Neural cell (in vitro differentiated cells): ENCODE data around the gene R3HDM4. TPM values are rescaled to one million over a fixed set of nuclear protein-coding genes. Genes with fewer than 3 reads are reported as not detected.

ENCODE experiments used
- H2AFZ ChIP-seq: fragments of 200-600, 300-800 bp; sonication (generic), shearing (Covaris generic); 2 replicates; pipeline ENCODE4 v1.6.0; 2014; ENCODE audit warnings: low read depth, mild to moderate bottlenecking, antibody characterized with exemption, low read length, moderate library complexity
- H3F3A ChIP-seq: fragments of 200-600 bp; shearing (Covaris generic); 2 replicates; pipeline ENCODE4 v1.6.1; 2016; ENCODE audit warnings: mild to moderate bottlenecking, moderate library complexity, mixed read lengths, antibody characterized with exemption, low read length; ENCODE audit not compliant: insufficient read depth, poor library complexity, severe bottlenecking
- H3K27ac ChIP-seq: fragments of 200-600, 300-800 bp; sonication (generic), shearing (Covaris generic); 2 replicates; pipeline ENCODE4 v1.5.1; 2014; ENCODE audit warnings: mild to moderate bottlenecking, low read length, moderate library complexity
- H3K27me3 ChIP-seq: fragments of 300-800, 200-600 bp; sonication (generic), shearing (Covaris generic); 2 replicates; pipeline ENCODE4 v1.6.0; 2014; ENCODE audit warnings: mild to moderate bottlenecking, low read depth, low read length, moderate library complexity; ENCODE audit not compliant: insufficient read depth
- H3K36me3 ChIP-seq: fragments of 300-800, 200-600 bp; sonication (generic), shearing (Covaris generic); 2 replicates; pipeline ENCODE4 v1.5.1; 2014; ENCODE audit warnings: mild to moderate bottlenecking, antibody characterized with exemption, low read length, moderate library complexity; ENCODE audit not compliant: insufficient read depth
- H3K4me2 ChIP-seq: fragments of 300-800, 200-600 bp; sonication (generic), shearing (Covaris generic); 2 replicates; pipeline ENCODE4 v1.6.0; 2014; ENCODE audit warnings: mild to moderate bottlenecking, low read length
- H3K4me3 ChIP-seq: fragments of 300-800, 200-600 bp; sonication (generic), shearing (Covaris generic); 2 replicates; pipeline ENCODE4 v1.5.1; 2014; ENCODE audit warnings: mild to moderate bottlenecking, low read length, moderate library complexity
- H3K79me2 ChIP-seq: fragments of 200-600 bp; shearing (Covaris generic); replicated peaks from 2 replicates; pipeline ENCODE4 v1.6.0; 2014; ENCODE audit warnings: mild to moderate bottlenecking, low read length, moderate library complexity; ENCODE audit not compliant: insufficient read depth
- H3K9ac ChIP-seq: fragments of 300-800, 200-600 bp; sonication (generic), shearing (Covaris generic); 2 replicates; pipeline ENCODE4 v1.6.1; 2016; ENCODE audit warnings: mild to moderate bottlenecking, low read length, mixed read lengths
- H3K9me2 ChIP-seq: fragments of 200-600 bp; shearing (Covaris generic); 2 replicates; pipeline ENCODE4 v1.6.1; 2016; ENCODE audit warnings: mild to moderate bottlenecking, low read length, mixed read lengths; ENCODE audit not compliant: insufficient read depth
- H3K9me3 ChIP-seq: fragments of 200-600, 300-800 bp; sonication (generic), shearing (Covaris generic); 2 replicates; pipeline ENCODE4 v1.6.1; 2016; ENCODE audit warnings: mild to moderate bottlenecking, mixed run types, low read length, moderate library complexity, mixed read lengths
- H4K20me1 ChIP-seq: fragments of 200-600 bp; shearing (Covaris generic); 2 replicates; pipeline ENCODE4 v1.6.1; 2016; ENCODE audit warnings: mild to moderate bottlenecking, mixed run types; ENCODE audit not compliant: insufficient read depth
- CTCF ChIP-seq: fragments of 450-650 bp; IDR thresholded peaks from 2 replicates; pipeline ENCODE4 v1.5.1; 2014; ENCODE audit warnings: antibody characterized with exemption, mild to moderate bottlenecking, moderate library complexity; ENCODE audit not compliant: poor library complexity, severe bottlenecking
- EP300 ChIP-seq: fragments of 450-650 bp; conservative IDR thresholded peaks from 2 replicates; pipeline ENCODE4 v1.6.1; 2014; ENCODE audit warnings: antibody characterized with exemption, mild to moderate bottlenecking, moderate library complexity; ENCODE audit not compliant: poor library complexity, severe bottlenecking
- EZH2 ChIP-seq: fragments of 200-600, 300-800 bp; shearing (Covaris generic), sonication (generic); IDR thresholded peaks from 2 replicates; pipeline ENCODE4 v1.6.1; 2014; ENCODE audit warnings: antibody characterized with exemption, low read length, borderline replicate concordance, mild to moderate bottlenecking; ENCODE audit not compliant: insufficient read depth, poor library complexity, severe bottlenecking
- MXI1 ChIP-seq: fragments of 450-650 bp; conservative IDR thresholded peaks from 2 replicates; pipeline ENCODE4 v1.6.1; 2014; ENCODE audit warnings: antibody characterized with exemption, mild to moderate bottlenecking; ENCODE audit not compliant: poor library complexity, severe bottlenecking
- POLR2AphosphoS5 ChIP-seq: IDR thresholded peaks from 2 replicates; pipeline ENCODE4 v1.6.1; 2012
- RAD21 ChIP-seq: fragments of 450-650 bp; conservative IDR thresholded peaks from 2 replicates; pipeline ENCODE4 v1.6.1; 2014; ENCODE audit warnings: antibody characterized with exemption, mild to moderate bottlenecking, moderate library complexity
- REST ChIP-seq: IDR thresholded peaks from 2 replicates; pipeline ENCODE4 v1.6.1; 2012; ENCODE audit warnings: borderline replicate concordance
- SMC3 ChIP-seq: fragments of 450-650 bp; conservative IDR thresholded peaks from 2 replicates; pipeline ENCODE4 v1.6.1; 2014; ENCODE audit warnings: antibody characterized with exemption, mild to moderate bottlenecking, moderate library complexity; ENCODE audit not compliant: poor library complexity
- TAF1 ChIP-seq: IDR thresholded peaks from 2 replicates; pipeline ENCODE4 v1.6.1; 2012; ENCODE audit warnings: low read depth
- polyA plus RNA-seq: library from polyadenylated mRNA; depleted of rRNA; stranded (reverse); fragments of >200 nt; gene quantifications from 2 replicates; pipeline ENCODE4 v1.2.3, GENCODE V29; 2014

The R3HDM4 gene
- polyA plus RNA-seq, 1 donor from 2014 or later = 51.2 TPM

GRCh38 chr19:900043-900301 is 13.0 kb downstream of the R3HDM4 start:
- TF ChIP-seq SMC3 (no peak), EP300 (no peak), EZH2 (no peak), RAD21 (no peak), REST (no peak), MXI1 (no peak), TAF1 (no peak), CTCF (no peak), POLR2AphosphoS5 (no peak)
- H3K9ac ChIP-seq = no peak overlapping the region
- no peaks in the 10 kb centered on the region for H3F3A ChIP-seq
- H3K27me3 ChIP-seq = no peaks in the 10 kb centered on the region
- no peaks in the 10 kb centered on the region for H3K9me2 ChIP-seq
- no peak overlapping the region for H3K4me2 ChIP-seq
- no peak overlapping the region for H2AFZ ChIP-seq
- H3K79me2 ChIP-seq = no peaks in the 10 kb centered on the region
- no peak overlapping the region for H3K27ac ChIP-seq
- no peaks in the 10 kb centered on the region for H3K36me3 ChIP-seq
- H3K4me3 ChIP-seq = no peak overlapping the region
- no peaks in the 10 kb centered on the region for H3K9me3 ChIP-seq
- H4K20me1 ChIP-seq = no peaks in the 10 kb centered on the region

- no peaks in the 10 kb centered on the region for H3K79me2 ChIP-seq
- H3K36me3 ChIP-seq = no peaks in the 10 kb centered on the region
- no peak overlapping the region for H3K4me3 ChIP-seq
- no peaks in the 10 kb centered on the region for H3K9me3 ChIP-seq
- H3K27ac ChIP-seq = no peak overlapping the region
- no peaks in the 10 kb centered on the region for H3F3A ChIP-seq
- no peaks in the 10 kb centered on the region for H4K20me1 ChIP-seq
- no peak overlapping the region for H3K4me2 ChIP-seq
- TF ChIP-seq CTCF = no peak
- no peak for TF ChIP-seq POLR2AphosphoS5
- TF ChIP-seq REST = no peak
- TF ChIP-seq EZH2 = no peak
- TF ChIP-seq SMC3 = no peak
- TF ChIP-seq RAD21 = no peak
- no peak for TF ChIP-seq TAF1
- TF ChIP-seq EP300 = no peak
- no peak for TF ChIP-seq MXI1
- no peaks in the 10 kb centered on the region for H3K27me3 ChIP-seq
- H2AFZ ChIP-seq = no peak overlapping the region
- H3K9me2 ChIP-seq = no peaks in the 10 kb centered on the region
- no peak overlapping the region for H3K9ac ChIP-seq
Observed at GRCh38 chr19:899336-900042, 13.5 kb downstream of the R3HDM4 start.
